ENCODE data around the gene C1orf210.
A peak's percentile ranks its signal among the peaks of the same experiment; 100 is the strongest.

Gene C1orf210

GRCh38 chr1:43274804-43275180 lies 10.6 kb downstream of the C1orf210 start:
- Histone ChIP-seq H3K4me3 (ENCODE audit: insufficient read depth, low read depth, low read length) (no peak overlapping the region), H3K27me3 (ENCODE audit: control insufficient read depth, insufficient read depth, low read length, poor library complexity, severe bottlenecking) (no peaks in the 10 kb centered on the region), H3K9me3 (ENCODE audit: control insufficient read depth, low read length) (no peaks in the 10 kb centered on the region), H3K27ac (ENCODE audit: insufficient read depth, low read depth, low read length, poor library complexity, severe bottlenecking) (no peak overlapping the region), H3K4me1 (ENCODE audit: control insufficient read depth, insufficient read depth, low read length) (no peaks in the 10 kb centered on the region), H3K36me3 (ENCODE audit: control insufficient read depth, insufficient read depth, low read length) (no peaks in the 10 kb centered on the region)
- 82 to 83% methylated on average over 8 of the region's 8 CpGs for WGBS, 2 experiments

GRCh38 chr1:43274125-43274803 lies 11.1 kb downstream of the C1orf210 start:
- no peaks in the 10 kb centered on the region for H3K4me1 ChIP-seq (ENCODE audit: control insufficient read depth, insufficient read depth, low read length)
- no peaks in the 10 kb centered on the region for H3K36me3 ChIP-seq (ENCODE audit: control insufficient read depth, insufficient read depth, low read length)
- H3K27me3 ChIP-seq (ENCODE audit: control insufficient read depth, insufficient read depth, low read length, poor library complexity, severe bottlenecking): no peaks in the 10 kb centered on the region
- 88 to 90% methylated on average over 11 of the region's 11 CpGs for WGBS, 2 experiments
- no peak overlapping the region for H3K27ac ChIP-seq (ENCODE audit: insufficient read depth, low read depth, low read length, poor library complexity, severe bottlenecking)
- H3K4me3 ChIP-seq (ENCODE audit: insufficient read depth, low read depth, low read length): no peak overlapping the region
- H3K9me3 ChIP-seq (ENCODE audit: control insufficient read depth, low read length): no peaks in the 10 kb centered on the region

- H3K27ac ChIP-seq (ENCODE audit: insufficient read depth, low read depth, low read length, poor library complexity, severe bottlenecking): no peak overlapping the region
- no peak overlapping the region for H3K4me3 ChIP-seq (ENCODE audit: insufficient read depth, low read depth, low read length)
- H3K36me3 ChIP-seq (ENCODE audit: control insufficient read depth, insufficient read depth, low read length): no peaks in the 10 kb centered on the region
- H3K4me1 ChIP-seq (ENCODE audit: control insufficient read depth, insufficient read depth, low read length): no peaks in the 10 kb centered on the region
- WGBS, 2 experiments: 95 to 98% methylated on average over 6 to 7 of the region's 7 CpGs
- no peaks in the 10 kb centered on the region for H3K9me3 ChIP-seq (ENCODE audit: control insufficient read depth, low read length)
- H3K27me3 ChIP-seq (ENCODE audit: control insufficient read depth, insufficient read depth, low read length, poor library complexity, severe bottlenecking): no peaks in the 10 kb centered on the region
Measured at GRCh38 chr1:43273708-43274107, 11.7 kb downstream of the C1orf210 start.

GRCh38 chr1:43272576-43273571 lies 12.5 kb downstream of the C1orf210 start:
- Histone ChIP-seq H3K27me3 (ENCODE audit: control insufficient read depth, insufficient read depth, low read length, poor library complexity, severe bottlenecking) (no peaks in the 10 kb centered on the region), H3K4me1 (ENCODE audit: control insufficient read depth, insufficient read depth, low read length) (no peaks in the 10 kb centered on the region), H3K9me3 (ENCODE audit: control insufficient read depth, low read length) (no peaks in the 10 kb centered on the region), H3K27ac (ENCODE audit: insufficient read depth, low read depth, low read length, poor library complexity, severe bottlenecking) (no peak overlapping the region), H3K36me3 (ENCODE audit: control insufficient read depth, insufficient read depth, low read length) (no peaks in the 10 kb centered on the region), H3K4me3 (ENCODE audit: insufficient read depth, low read depth, low read length) (no peak overlapping the region)
- 94 to 96% methylated on average over 46 of the region's 46 CpGs for WGBS, 2 experiments

- Histone ChIP-seq H3K36me3 (ENCODE audit: control insufficient read depth, insufficient read depth, low read length) (no peaks in the 10 kb centered on the region), H3K4me3 (ENCODE audit: insufficient read depth, low read depth, low read length) (no peak overlapping the region), H3K27ac (ENCODE audit: insufficient read depth, low read depth, low read length, poor library complexity, severe bottlenecking) (no peak overlapping the region), H3K4me1 (ENCODE audit: control insufficient read depth, insufficient read depth, low read length) (no peaks in the 10 kb centered on the region), H3K27me3 (ENCODE audit: control insufficient read depth, insufficient read depth, low read length, poor library complexity, severe bottlenecking) (no peaks in the 10 kb centered on the region), H3K9me3 (ENCODE audit: control insufficient read depth, low read length) (no peaks in the 10 kb centered on the region)
- WGBS, 2 experiments: 81 to 88% methylated on average over 9 of the region's 9 CpGs
Measured at GRCh38 chr1:43272161-43272560, 13.2 kb downstream of the C1orf210 start.

GRCh38 chr1:43271186-43272118 lies 13.9 kb downstream of the C1orf210 start:
- Histone ChIP-seq H3K4me1 (ENCODE audit: control insufficient read depth, insufficient read depth, low read length) (no peaks in the 10 kb centered on the region), H3K36me3 (ENCODE audit: control insufficient read depth, insufficient read depth, low read length) (no peaks in the 10 kb centered on the region), H3K27ac (ENCODE audit: insufficient read depth, low read depth, low read length, poor library complexity, severe bottlenecking) (no peak overlapping the region), H3K9me3 (ENCODE audit: control insufficient read depth, low read length) (no peaks in the 10 kb centered on the region), H3K4me3 (ENCODE audit: insufficient read depth, low read depth, low read length) (peak overlapping the region; percentile 45), H3K27me3 (ENCODE audit: control insufficient read depth, insufficient read depth, low read length, poor library complexity, severe bottlenecking) (no peaks in the 10 kb centered on the region)
- WGBS, 2 experiments: 70 to 73% methylated on average over 12 of the region's 12 CpGs

- Histone ChIP-seq H3K9me3 (ENCODE audit: control insufficient read depth, low read length) (no peaks in the 10 kb centered on the region), H3K4me1 (ENCODE audit: control insufficient read depth, insufficient read depth, low read length) (no peaks in the 10 kb centered on the region), H3K27me3 (ENCODE audit: control insufficient read depth, insufficient read depth, low read length, poor library complexity, severe bottlenecking) (no peaks in the 10 kb centered on the region), H3K27ac (ENCODE audit: insufficient read depth, low read depth, low read length, poor library complexity, severe bottlenecking) (no peak overlapping the region), H3K36me3 (ENCODE audit: control insufficient read depth, insufficient read depth, low read length) (no peaks in the 10 kb centered on the region), H3K4me3 (ENCODE audit: insufficient read depth, low read depth, low read length) (peak overlapping the region; percentile 45)
- 10 to 13% methylated on average over 28 to 29 of the region's 29 CpGs for WGBS, 2 experiments
Measured at GRCh38 chr1:43270421-43271095, 14.8 kb downstream of the C1orf210 start.

GRCh38 chr1:43269627-43270375 lies 15.6 kb downstream of the C1orf210 start, which contains the start of gene TMEM125:
TSS of gene TMEM125 (plus strand) at chr1:43269983. CDS start at chr1:43272723, 2,740 bp downstream.
- Histone ChIP-seq H3K9me3 (ENCODE audit: control insufficient read depth, low read length) (no peaks in the 10 kb centered on the region), H3K36me3 (ENCODE audit: control insufficient read depth, insufficient read depth, low read length) (no peaks in the 10 kb centered on the region), H3K27me3 (ENCODE audit: control insufficient read depth, insufficient read depth, low read length, poor library complexity, severe bottlenecking) (no peaks in the 10 kb centered on the region), H3K4me3 (ENCODE audit: insufficient read depth, low read depth, low read length) (peak within 1 kb of the TSS; percentile 45), H3K27ac (ENCODE audit: insufficient read depth, low read depth, low read length, poor library complexity, severe bottlenecking) (no peak within 1 kb of the TSS), H3K4me1 (ENCODE audit: control insufficient read depth, insufficient read depth, low read length) (no peaks in the 10 kb centered on the region)
- 81 to 85% methylated on average over 7 of the region's 7 CpGs for WGBS, 2 experiments

Measured in ectodermal cell (in vitro differentiated cells).